ENCODE measurements around the gene IFFO2.

IFFO2 gene

DNA sequence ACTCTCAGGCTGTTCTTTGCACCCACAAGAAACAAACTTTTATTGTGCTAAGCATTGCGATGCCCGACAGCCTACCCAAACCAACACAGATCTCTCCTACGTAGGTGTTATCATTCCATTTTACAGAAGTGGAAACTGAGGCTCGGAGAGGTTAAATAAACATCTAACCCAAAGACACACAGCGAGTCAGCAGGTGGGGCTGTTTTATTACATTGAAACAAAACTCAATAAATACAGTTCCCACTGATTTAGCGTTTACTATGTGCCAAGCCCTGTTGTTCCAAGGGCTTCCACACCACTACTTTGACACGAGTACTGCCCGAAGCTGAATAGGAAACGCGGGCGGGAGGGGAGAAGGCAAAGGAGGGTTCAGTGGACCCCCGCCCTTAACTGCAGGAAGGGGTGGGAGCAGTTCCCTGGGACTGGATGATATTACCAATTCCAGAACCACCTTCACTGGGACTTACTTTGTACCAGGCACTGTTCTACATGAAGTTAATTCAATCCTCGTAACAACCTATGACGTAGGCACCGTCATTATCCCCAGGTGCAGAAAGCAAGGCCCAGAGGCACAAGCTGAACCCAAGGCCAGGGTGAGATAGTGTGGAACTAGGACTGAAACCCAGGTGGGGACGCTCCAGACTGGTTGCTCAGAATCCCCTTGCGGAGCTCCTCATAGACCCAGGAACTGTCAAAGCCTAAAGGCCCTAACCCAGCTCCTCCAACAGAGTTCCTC, 34.8 kb downstream of the IFFO2 start:
- peak in 3 of 56 donors; percentile 19 to 57 (median 51) for DNase-seq

DNA sequence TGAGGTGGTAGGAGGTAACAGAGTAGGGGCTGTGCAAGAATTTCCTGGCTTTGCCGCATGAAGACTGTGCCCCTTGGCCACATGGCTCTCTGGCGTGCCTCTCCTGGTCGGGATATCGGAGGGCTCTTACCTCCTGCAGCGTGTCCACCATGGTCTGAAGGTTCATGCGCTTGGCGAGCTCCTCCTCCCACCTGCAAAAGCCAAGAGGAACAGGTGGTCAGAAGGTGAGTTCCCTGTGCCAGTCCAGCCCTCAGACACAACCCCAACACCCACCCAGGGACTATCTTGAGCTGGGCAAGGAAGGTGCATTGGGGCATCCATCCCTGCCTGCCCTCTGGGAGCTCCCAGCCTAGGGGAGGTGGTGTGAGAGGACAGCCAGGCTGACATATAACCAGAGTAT, 35.5 kb downstream of the IFFO2 start:
- no peak for DNase-seq

DNA sequence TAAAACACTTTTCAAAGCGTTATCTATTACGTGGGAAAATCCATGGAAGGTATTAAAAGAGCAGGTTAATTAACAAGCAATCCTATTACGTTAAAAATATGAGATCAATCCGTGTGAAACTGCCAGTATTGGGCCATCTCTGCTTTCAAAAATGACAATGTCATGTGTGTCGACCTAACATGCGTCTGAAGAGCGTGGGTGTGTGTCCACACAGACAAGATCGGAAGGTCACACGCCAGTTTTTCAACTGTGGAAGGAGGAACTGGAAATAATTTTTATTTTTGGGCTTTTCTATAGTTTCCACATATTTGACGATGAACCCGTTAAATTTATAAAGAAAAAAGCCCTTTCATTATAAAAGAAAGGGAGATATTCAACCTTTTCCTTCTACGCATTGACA, 36.5 kb downstream of the IFFO2 start:
- DNase-seq, result no peak

DNA sequence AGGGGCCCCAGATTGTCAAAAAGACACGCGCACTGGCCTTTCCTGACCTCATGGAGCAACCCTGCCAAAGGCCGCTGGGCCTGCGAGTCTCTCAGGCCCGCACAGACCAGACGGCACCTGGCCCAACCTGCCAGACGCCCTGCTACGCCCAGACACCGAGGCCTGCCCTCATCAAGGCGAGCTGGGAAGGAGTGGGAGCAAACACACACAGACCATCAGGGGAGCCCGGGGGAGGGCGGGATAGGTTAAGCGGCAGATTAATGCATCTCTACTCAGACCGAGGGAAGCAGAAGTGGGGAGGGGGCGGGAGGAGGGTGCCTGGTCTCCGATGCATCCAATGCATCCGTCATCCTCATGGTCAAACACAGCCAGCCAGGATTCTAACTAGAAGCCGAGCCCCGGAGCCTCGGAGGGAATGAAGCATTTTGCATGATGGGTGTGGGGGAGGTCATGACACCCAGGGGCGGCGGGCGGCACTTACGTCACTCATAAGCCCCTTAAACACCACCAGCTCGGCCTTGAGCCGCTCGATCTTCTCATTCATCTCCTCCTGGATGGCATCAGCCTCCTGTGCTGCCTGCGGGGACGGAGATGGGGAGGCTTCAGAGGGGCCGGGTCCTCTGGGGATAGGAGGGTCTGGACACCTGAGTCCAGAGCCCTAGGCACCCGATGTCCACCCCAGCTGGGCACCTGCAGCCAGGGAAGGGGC, 37.1 kb downstream of the IFFO2 start:
- DNase-seq, result no peak

DNA sequence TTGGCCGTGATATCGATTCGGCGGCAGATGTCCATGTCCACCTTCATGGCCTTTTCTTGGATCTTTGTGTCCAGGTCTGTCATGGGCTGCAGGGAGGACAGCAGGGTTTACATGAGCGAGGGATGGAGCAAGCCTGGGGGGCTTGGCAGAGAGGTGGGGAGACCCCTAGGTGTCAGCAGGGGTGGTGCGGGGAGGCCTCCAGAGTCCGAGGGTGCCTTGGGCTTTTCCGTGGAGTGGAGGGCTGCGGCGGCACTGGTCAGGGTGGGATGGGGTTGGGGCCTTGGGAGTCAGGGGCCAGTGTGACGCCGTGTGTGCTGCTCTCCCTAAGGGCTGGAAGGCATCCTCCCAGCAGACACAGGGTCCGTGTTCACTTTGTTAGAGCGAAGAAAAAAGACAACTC, 38.1 kb downstream of the IFFO2 start:
- DNase-seq, result no peak

DNA sequence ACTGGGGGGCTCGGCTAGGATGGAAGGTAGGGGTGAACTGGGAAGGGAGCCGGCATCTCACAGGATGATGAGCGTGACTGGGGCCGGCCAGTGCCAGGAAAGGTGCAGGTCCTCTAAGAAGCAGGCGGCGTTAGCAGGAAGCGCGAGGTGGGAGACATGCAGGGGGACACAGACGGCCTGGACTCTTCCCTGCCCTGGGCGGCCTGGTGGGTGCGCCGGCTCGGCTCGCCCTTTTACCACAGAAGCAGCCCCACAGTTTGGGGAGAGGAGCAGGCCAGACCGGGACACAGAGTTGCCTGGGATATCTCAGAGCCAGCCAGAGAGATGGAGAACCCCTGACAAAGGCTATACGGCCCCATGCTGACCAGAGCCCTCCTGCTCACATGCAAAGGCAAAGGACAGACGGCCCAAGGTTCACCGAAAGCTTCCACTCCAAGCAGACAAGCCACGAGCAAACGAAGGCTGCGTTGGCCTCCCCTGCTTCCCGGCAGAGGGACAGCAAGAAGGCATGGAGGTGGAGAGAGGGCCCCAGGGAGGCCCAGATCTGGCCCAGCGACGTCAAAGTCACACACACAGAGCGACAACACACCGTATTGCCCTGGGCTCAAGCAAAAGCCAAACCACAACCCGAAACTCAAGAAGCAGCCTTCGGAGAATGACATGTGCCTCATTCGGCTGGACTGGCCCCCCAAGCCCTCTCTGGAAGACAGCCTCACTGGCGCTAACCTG, 39.2 kb downstream of the IFFO2 start:
- no peak for DNase-seq

DNA sequence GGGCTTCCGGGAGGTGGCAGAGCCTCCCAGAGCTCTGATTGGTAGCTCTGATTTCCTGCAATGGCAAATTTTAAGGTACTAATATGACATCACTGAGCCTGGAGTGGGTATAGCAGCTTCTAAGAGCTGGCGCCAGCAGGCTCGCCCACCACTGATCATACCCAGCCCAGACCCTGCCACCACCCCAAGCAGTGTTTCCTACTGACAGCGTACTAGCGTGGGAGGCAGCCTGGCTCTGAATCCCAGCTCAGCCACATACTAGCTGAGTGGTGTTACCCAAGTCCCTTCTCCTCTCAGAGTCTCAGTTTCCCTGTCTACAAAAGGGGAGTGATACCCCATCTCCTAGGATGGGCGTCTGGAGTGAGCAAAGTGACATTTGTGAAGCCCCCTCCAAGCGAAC, 41.1 kb downstream of the IFFO2 start:
- DNase-seq, result peak in 9 of 56 donors; percentile 14 to 56 (median 26)

DNA sequence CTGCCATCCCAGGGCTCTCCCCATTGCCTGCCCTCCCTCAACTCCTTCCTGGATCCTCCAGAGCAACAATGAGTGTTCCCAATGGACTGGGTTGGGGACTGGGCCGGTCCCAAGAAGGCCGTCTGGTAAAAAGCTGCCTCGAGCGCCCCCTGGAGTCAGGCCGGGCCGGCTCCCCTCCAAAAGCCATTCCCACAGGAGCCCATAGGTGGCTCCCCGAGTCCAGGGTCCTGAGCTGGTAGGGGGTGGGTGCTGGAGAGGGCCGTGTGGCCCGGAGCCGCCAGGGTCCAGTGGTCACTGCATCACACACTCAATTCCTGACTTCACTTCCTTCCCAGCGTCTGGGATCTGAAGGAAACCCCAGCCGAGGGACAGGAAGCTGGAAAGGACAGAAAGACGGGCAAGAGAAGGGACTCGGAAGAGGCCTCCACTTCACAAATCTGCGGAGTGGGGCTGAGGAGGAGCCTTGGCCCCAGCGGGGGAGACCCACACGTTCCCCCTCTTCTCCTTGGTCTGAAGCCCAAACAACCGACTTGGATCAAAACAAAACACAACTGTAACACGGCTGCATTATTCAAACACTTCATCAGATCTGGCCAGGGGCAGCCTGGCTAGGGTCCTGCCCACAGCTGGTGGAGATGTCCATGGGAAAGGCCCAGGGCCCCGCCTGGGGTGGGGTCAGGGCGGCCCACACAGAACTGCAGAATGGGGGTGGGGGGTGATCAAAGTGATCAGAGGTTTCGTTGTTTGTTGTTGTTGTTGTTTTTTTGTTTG, 43.2 kb downstream of the IFFO2 start:
- DNase-seq, result peak in 55 of 56 donors; percentile 26 to 90 (median 66)

DNA sequence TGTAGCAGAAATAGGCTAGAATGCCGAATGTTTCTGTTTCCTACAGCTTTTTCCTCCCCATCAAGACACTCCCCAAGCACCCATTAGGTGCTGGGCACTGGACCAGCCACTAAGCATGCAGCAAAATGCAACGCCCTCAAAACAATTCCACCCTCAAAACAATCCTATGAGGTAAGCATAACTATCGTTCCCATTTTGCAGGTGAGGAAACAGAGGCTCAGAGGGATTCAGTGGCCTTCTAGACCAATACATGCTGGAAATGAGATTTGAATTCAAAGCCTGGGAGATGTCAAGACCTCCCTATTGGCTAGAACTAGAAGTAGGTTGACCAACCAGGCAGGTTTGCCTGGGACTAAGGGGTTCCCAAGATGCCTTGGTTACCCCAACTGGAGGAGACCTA, 43.9 kb downstream of the IFFO2 start:
- no peak for DNase-seq

DNA sequence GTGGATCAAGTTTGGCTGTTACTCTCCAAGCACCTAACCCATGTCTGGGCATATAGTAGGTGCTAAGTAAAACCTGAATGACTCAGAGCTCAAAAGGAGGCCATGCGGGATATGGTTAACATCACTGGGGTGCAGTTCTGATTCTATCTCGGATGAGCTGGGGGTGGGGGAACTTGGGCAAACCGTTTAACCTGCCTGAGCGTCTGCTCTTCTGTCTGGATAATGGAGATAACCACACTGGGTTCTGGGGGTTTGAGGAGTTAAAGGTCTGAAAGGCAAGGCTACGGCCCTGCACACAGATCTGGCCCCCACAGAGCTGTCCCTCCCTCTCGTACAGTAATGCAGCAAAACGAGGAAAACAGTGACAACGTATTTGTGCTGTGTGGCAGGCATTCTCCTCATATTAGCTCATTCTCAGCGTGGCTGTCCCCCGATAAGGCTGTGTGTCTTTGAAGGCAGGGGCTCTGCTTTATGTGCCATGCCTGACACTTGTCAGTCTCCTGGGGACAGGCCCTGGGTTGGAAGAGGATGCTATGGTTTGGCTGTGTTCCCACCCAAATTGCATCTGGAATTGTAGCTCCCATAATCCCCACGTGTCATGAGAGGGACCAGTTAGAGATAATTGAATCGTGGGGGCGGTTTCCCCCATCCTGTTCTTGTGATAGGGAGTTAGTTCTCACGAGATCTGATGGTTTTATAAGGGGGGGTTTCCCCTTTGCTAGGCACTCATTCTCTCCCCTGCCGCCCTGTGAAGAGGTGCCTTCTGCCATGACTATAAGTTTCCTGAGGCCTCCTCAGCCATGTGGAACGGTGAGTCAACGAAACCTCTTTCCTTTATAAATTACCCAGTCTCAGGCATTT, 47.3 kb downstream of the IFFO2 start:
- no peak for DNase-seq

DNA sequence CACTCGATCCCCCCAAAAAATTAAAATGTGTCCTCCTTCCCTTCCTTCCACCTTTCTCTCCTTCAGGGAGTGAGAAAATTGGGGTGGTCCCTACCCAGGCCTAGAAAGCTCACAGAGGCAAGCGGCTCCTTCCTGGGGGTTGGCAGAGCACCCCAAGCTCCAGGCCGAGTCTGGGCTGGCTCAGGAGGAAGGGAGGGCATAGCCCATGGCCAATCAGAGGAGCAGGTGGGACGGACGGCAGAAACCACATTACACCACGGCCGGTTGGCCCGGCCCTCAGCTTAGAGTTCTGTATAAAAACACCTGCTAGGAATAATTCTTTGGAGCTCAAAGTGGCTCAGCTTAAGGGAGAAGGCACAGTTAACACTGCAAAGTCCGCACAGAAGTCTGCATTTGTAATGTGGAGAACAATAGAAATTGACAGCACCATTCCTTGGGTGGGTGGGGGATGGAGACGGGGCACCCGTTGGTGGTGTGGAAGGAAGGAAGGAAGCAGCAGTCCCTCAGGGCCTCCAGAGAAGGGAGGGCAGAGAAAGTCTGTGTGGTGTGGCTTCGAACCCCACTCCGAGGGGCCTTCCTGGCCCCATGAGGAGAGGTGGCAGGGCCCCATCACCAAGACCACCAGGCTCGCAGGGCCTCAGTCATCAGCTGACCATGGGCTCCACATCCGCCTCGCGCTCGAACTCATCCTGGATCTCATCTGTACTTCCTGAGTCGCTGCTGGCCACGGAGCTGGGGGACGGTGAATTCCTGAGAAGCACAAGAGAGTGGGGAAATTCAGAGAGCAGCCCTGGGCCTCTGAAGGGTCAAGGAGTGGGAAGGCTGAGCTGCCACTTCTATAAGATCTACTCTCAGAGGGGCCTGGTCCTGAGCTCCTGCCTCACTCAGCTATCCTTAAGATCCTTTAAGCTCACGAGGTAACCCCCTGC, 48.3 kb downstream of the IFFO2 start:
- DNase-seq, result peak in 7 of 56 donors; percentile 11 to 29 (median 14)

DNA sequence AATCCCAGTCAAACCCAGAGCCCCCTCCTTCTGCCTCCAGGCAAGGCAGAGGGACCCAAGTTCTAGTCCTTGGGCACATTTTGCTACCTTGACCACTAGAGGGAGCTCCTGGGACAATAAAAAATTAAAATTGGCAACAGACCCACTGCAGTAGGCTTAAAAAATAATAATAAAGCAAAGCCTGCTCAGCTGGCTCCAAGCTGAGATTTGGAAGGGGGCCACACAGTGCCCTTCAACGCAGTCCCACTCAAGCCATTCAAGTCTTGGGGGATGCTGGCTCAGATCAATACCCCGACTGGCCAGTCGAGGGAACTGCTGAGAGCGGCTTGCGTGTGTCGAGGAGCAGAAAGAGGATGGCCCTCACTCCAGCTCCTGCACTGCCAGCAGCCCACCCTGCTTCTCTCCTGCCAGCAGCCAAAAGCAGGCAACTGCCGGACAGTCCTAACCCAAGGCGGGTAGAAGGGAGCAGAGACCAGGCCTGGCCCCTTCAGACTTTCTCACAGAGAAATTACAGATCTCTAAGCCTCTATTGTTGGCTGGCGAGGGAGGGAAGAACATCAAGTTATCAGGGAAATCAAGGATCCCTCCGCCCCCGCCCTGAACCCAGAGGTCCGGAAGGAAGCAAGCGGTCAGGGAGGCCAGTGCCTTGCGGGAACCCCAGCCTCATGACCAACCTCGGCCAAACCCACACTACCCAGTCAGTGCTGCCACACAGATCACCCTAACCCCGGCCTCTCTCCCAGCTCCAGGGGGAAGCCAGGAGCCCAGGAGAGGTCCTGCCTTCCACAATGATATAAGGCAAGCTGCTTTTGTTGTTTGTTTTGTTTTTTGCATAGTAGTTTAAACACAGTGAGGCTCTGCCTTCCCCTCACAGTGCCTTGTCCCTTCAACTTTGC, 49.2 kb downstream of the IFFO2 start:
- peak in 51 of 56 donors; percentile 20 to 79 (median 55) for DNase-seq

DNA sequence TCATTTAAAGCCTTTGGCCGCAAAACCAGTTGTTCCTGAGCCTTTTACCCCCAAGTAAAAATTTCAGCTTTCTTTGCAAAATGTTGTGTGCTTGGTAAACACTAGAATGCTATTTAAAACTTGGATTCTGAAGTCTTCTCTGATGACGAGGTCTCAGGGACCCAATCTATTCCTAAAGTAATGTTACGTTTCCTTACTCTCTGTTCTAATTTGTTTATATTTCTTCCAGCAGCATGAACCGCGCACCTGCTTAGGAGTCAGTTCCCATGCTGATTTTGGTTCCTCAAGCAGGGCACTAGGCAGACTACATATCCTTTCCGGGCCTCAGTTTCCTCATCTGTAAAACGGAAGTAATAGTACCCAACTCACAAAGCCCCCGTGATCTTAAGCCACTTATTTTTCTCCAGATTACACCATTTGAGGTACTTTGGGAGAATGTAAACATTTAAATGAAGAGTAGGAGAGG, 53.2 kb downstream of the IFFO2 start:
- no peak for DNase-seq

DNA sequence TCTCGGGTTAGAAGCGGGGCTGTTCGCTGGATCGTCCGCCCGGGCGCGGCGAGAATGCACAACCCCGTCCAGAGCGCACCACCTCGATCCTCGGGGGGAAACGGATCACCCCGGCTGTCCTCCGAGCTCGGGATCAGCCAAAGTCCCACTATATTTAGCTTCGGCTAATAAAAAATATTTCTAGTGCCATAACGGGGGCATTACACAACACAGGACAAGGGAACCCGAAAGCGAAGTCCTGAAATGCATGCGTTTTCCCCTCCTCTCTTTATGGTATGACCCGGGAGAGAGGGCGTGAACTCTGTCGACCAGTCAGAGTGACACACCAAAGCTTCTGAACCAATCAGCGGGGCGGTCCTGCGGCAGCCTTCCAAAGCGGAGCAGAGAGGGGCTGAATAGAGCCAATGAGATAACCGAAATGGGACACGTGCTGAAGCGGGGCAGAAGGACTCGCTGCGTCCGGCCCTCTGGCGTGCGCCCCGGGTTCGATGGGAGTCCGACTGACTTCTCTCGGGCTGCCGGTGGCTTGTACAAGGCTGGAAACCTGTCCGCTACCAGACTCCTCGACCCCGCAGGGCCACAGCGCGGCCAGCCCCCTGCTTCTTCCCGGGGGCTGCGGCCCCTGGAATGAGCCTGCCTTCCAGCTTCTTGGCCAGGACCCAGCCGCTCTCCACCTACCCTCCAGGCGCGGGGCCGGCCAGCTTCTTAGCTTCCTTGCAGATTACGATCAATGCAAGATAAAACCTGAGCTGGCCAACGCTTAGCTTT, 53.8 kb downstream of the IFFO2 start, which contains the start of gene ALDH4A1:
Gene ALDH4A1 (minus strand): TSS at position 33 of the 768 bp plus-strand sequence. CDS start 32 bp downstream, at position 1.
- DNase-seq, result peak; percentile 76 to 98 (median 94)

DNA sequence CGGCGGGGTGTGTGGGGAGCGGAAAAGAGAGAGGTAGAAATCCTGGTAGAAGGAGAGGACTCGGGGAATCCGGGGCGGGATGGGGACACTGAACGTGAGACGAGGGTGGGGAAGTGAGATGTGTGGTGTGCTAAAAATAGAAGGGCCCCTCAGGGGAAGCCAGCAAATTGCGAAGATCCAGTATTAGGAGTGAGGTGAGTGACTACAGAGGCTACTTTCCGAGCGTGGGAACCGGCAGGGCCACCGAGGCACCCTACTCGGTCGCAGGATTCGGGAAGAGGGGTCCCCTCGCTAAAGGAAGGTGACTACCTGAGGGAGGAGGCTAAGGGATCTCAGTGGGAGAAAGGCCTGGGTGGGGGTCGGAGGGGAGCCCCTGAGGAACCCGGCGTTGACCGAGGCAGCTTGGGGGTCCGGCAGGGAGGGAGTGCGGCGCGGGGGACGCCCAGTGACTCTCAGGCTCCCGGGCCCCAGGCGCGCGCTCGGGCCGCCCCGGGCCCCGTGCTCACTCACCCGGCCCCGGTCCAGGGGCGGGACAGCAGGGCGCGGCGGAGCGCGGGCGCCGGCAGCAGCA, 54.4 kb downstream of the IFFO2 start:
- DNase-seq, result peak in 6 of 56 donors; percentile 27 to 64 (median 40)

DNA sequence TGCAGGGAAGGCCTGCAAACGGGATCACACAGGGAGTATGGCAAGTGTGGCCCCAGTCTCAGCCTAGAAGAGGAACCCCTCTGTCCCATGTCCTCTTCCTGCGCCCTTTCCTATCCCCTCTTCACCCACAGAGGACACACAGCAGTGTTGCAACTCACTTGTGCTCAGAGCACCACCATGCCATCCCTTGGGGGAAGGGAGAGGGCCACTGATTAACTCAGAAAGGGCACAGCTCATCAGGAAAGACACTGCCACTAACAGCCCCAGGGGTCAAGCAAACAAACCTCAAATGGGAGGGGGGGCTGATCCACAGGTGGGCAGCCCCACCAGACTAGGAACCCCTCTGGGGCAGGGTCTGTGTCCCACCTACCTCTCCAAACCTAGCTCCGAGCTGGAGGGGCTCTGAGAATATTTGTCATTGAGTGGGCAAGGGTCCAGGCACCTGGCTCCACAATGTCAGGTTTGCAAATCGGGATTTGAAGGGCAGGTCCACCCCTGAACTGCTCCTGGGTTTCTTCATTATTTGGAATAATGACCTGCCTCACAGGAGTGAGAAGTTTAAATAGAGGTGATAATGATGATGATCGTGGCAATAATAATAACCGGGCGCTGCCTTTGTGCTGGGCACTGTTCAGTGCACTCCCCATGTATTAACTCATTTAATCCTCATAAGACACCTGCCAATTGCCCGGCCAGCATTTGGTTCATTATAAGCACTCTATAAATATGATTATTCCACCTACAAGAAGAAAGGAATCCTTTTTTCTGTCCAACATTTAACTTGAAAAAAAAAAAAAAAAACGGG, 55.1 kb downstream of the IFFO2 start:
- no peak for DNase-seq
